CD4-positive, alpha-beta T cell treated with Interferon alpha-2 for 1 hour (primary cell): Measurements from ENCODE around the gene NID1.

ENCODE experiments used
- DNase-seq, 2 donors: peaks; one replicate each; pipeline ENCODE4 v3.0.0-alpha.2; 2020 to 2022

Gene NID1

GRCh38 chr1:236063919-236064673 lies 794 bp downstream of the NID1 start:
- peak in 1 of 2 donors; percentile 16 for DNase-seq

GRCh38 chr1:236063551-236063918 lies 1.4 kb downstream of the NID1 start:
- DNase-seq, result no peak

- no peak for DNase-seq
Observed at GRCh38 chr1:236060286-236060685, 4.6 kb downstream of the NID1 start.

- no peak for DNase-seq
Observed at GRCh38 chr1:236059011-236059410, 5.9 kb downstream of the NID1 start.

- peak in 1 of 2 donors; percentile 8 for DNase-seq
Observed at GRCh38 chr1:236058141-236058934, 6.6 kb downstream of the NID1 start.

GRCh38 chr1:236057546-236057945 lies 7.3 kb downstream of the NID1 start:
- no peak for DNase-seq

- DNase-seq, result no peak
Observed at GRCh38 chr1:236052232-236052993, 12.5 kb downstream of the NID1 start.

GRCh38 chr1:236051242-236051791 lies 13.6 kb downstream of the NID1 start:
- no peak for DNase-seq

- DNase-seq, result no peak
Observed at GRCh38 chr1:236045771-236046170, 19.1 kb downstream of the NID1 start.

- no peak for DNase-seq
Observed at GRCh38 chr1:236044341-236044740, 20.5 kb downstream of the NID1 start.

- DNase-seq, result no peak
Observed at GRCh38 chr1:236041631-236042618, 23.0 kb downstream of the NID1 start.

GRCh38 chr1:236039740-236040685 lies 24.9 kb downstream of the NID1 start:
- no peak for DNase-seq

GRCh38 chr1:236038034-236038433 lies 26.9 kb downstream of the NID1 start:
- DNase-seq, result no peak

GRCh38 chr1:236035681-236036101 lies 29.2 kb downstream of the NID1 start:
- DNase-seq, result no peak

GRCh38 chr1:236033336-236033735 lies 31.6 kb downstream of the NID1 start:
- DNase-seq, result no peak

- DNase-seq, result no peak
Observed at GRCh38 chr1:236030534-236030933, 34.4 kb downstream of the NID1 start.

GRCh38 chr1:236029428-236029940 lies 35.4 kb downstream of the NID1 start:
- no peak for DNase-seq

GRCh38 chr1:236027104-236027503 lies 37.8 kb downstream of the NID1 start:
- DNase-seq, result no peak

- no peak for DNase-seq
Observed at GRCh38 chr1:236025836-236026235, 39.1 kb downstream of the NID1 start.

GRCh38 chr1:236024641-236025040 lies 40.2 kb downstream of the NID1 start:
- DNase-seq, result no peak
